Hepatocyte (in vitro differentiated cells): ENCODE measurements around the gene LSM11. TPM values are rescaled to one million over a fixed set of nuclear protein-coding genes. Genes with fewer than 3 reads are reported as not detected.

Source experiments
- DNase-seq: peaks from one replicate; pipeline ENCODE4 v3.0.0-alpha.2; 2016; ENCODE audit warnings: low spot score
- H2AFZ ChIP-seq: fragments of 200-600 bp; sonication (generic); 2 replicates; pipeline ENCODE4 v1.6.0; 2016; ENCODE audit warnings: antibody characterized with exemption, mild to moderate bottlenecking
- H3K27ac ChIP-seq: fragments of 200-600 bp; sonication (generic); 2 replicates; pipeline ENCODE4 v1.5.1; 2016; ENCODE audit warnings: mild to moderate bottlenecking
- H3K27me3 ChIP-seq: fragments of 200-600 bp; sonication (generic); 2 replicates; pipeline ENCODE4 v1.6.1; 2016
- H3K36me3 ChIP-seq: fragments of 200-600 bp; sonication (generic); replicated peaks from 2 replicates; pipeline ENCODE4 v1.5.1; 2016; ENCODE audit warnings: low read depth; ENCODE audit not compliant: insufficient read depth
- H3K4me1 ChIP-seq: fragments of 200-600 bp; sonication (generic); 2 replicates; pipeline ENCODE4 v1.5.1; 2016; ENCODE audit warnings: mild to moderate bottlenecking, moderate library complexity; ENCODE audit not compliant: insufficient read depth
- H3K4me2 ChIP-seq: fragments of 200-600 bp; sonication (generic); 2 replicates; pipeline ENCODE4 v1.6.0; 2016
- H3K4me3 ChIP-seq: fragments of 200-600 bp; sonication (generic); 2 replicates; pipeline ENCODE4 v1.5.1; 2016; ENCODE audit warnings: mild to moderate bottlenecking
- H3K79me2 ChIP-seq: fragments of 200-600 bp; sonication (generic); 2 replicates; pipeline ENCODE4 v1.6.0; 2017; ENCODE audit warnings: mild to moderate bottlenecking
- H3K9me2 ChIP-seq: fragments of 200-600 bp; sonication (generic); replicated peaks from 2 replicates; pipeline ENCODE4 v1.6.0; 2017; ENCODE audit warnings: mild to moderate bottlenecking; ENCODE audit not compliant: insufficient read depth
- H3K9me3 ChIP-seq: fragments of 200-600 bp; sonication (generic); 2 replicates; pipeline ENCODE4 v1.5.1; 2016; ENCODE audit warnings: low read depth, mild to moderate bottlenecking
- H4K20me1 ChIP-seq: fragments of 200-600 bp; sonication (generic); 2 replicates; pipeline ENCODE4 v1.6.0; 2016; ENCODE audit warnings: mild to moderate bottlenecking; ENCODE audit not compliant: insufficient read depth, poor library complexity, severe bottlenecking
- CTCF ChIP-seq: fragments of 200-600 bp; sonication (generic); IDR thresholded peaks from 2 replicates; pipeline ENCODE4 v1.5.1; 2016; ENCODE audit warnings: antibody characterized with exemption, mild to moderate bottlenecking; ENCODE audit not compliant: poor library complexity
- EZH2 ChIP-seq: fragments of 200-600 bp; sonication (generic); IDR thresholded peaks from 2 replicates; pipeline ENCODE4 v1.6.1; 2016; ENCODE audit warnings: antibody characterized with exemption, mild to moderate bottlenecking, borderline replicate concordance
- EZH2phosphoT487 ChIP-seq: fragments of 200-600 bp; sonication (generic); IDR thresholded peaks from one replicate; pipeline ENCODE4 v1.6.1; 2018; ENCODE audit warnings: antibody characterized with exemption, mild to moderate bottlenecking, low read depth, moderate library complexity; ENCODE audit not compliant: unreplicated experiment, severe bottlenecking
- WGBS: methylation state at CpG from one replicate; pipeline ENCODE4 v1.1.6; 2016; ENCODE audit warnings: low lambda C conversion rate; ENCODE audit errors: missing lambda C conversion rate; 5-methylcytosine and 5-hydroxymethylcytosine counted together
- polyA plus RNA-seq: library from polyadenylated mRNA; unstranded; fragments of >200 nt; fragmentation: Nextera tagmentation; extraction: Ambion mirVana; gene quantifications from 2 replicates; pipeline ENCODE4 v1.2.1, GENCODE V29; 2016
- small RNA-seq: library from RNA; depleted of rRNA; stranded (forward); fragments of <200 nt; gene quantifications from one replicate; pipeline ENCODE3, GENCODE V24; 2014
- total RNA-seq: library from RNA; depleted of rRNA; stranded (reverse); fragments of >200 nt; gene quantifications from 2 replicates; pipeline ENCODE4 v1.2.3, GENCODE V29; 2014

LSM11 gene
- total and polyA plus RNA-seq, 2 experiments from 2014 or later, result 2.1 to 6.4 TPM

DNA sequence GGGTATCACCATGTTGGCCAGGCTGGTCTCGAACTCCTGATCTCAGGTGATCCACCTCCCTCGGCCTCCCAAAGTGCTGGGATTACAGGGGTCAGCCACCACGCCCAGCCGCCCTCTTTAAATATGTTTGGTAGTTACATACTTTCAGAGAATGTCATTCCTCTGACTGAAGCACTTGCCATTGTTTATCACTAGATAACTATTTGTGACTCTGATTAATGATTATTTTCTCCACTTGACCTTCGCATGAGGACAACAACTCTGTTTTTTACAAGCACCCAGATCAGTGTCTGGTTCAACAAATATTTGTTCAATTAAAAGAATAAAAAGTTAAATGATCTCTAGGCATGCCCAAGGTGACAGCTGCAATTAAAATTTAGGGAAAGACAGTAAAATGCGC is 59.2 kb downstream of the LSM11 start:
- TF ChIP-seq EZH2 (no peak), EZH2phosphoT487 (no peak), CTCF (no peak)
- no peaks in the 10 kb centered on the region for H3K9me3 ChIP-seq
- no peak overlapping the region for H3K4me2 ChIP-seq
- H3K36me3 ChIP-seq, result peaks cover 6% of the 10 kb centered on the region
- H4K20me1 ChIP-seq, result no peaks in the 10 kb centered on the region
- 94% methylated on average over 6 of the region's 6 CpGs for WGBS
- no peak overlapping the region for H3K4me3 ChIP-seq
- no peak overlapping the region for H3K27ac ChIP-seq
- H2AFZ ChIP-seq, result no peak overlapping the region
- no peak for DNase-seq
- no peaks in the 10 kb centered on the region for H3K9me2 ChIP-seq
- H3K27me3 ChIP-seq, result no peaks in the 10 kb centered on the region
- no peaks in the 10 kb centered on the region for H3K79me2 ChIP-seq
- no peaks in the 10 kb centered on the region for H3K4me1 ChIP-seq

DNA sequence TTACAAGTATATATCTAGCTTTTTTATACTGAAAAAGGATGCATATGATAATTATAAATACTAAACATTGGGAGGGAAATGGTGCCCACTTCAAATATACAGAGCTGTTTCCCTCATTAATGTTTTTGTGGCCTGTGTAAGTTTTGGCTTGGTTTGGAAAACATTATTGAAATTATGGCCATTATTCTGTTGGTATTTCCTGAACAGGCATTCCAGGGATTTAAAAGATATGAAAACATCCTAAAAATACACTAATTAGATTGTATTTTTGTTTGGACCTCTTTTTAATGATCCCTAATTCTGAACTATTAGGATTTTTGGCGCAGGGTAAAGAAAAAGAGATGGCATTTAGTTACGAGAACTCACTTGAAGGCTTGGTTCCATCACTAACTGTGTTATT is 64.5 kb downstream of the LSM11 start:
- Histone ChIP-seq H2AFZ (no peak overlapping the region), H3K4me1 (no peaks in the 10 kb centered on the region), H3K79me2 (no peaks in the 10 kb centered on the region), H3K27ac (no peak overlapping the region), H3K27me3 (no peaks in the 10 kb centered on the region), H3K4me2 (no peak overlapping the region), H3K4me3 (no peak overlapping the region), H4K20me1 (no peaks in the 10 kb centered on the region), H3K9me3 (no peaks in the 10 kb centered on the region), H3K9me2 (no peaks in the 10 kb centered on the region), H3K36me3 (peaks cover 6% of the 10 kb centered on the region)
- 95% methylated on average over 2 of the region's 2 CpGs for WGBS
- no peak for DNase-seq
- no peak for TF ChIP-seq EZH2phosphoT487
- no peak for TF ChIP-seq EZH2
- no peak for TF ChIP-seq CTCF

Small RNAs within 50 kb of the gene (small RNA-seq; reads per million reads assigned to genes)
- gene AC026407.1 (not detected), gene RNU6-260P (not detected)

Other genes starting within 250 kb of the LSM11 start
- 8.0 and 8.6 TPM in 2 replicates for gene ADAM19, start 167.9 kb upstream of the LSM11 start, total RNA-seq
- gene ADAM19, start 167.9 kb upstream of the LSM11 start, polyA plus RNA-seq, result 6.0 and 6.9 TPM in 2 replicates
- not detected in 2 replicates for gene SOX30, start 91.3 kb upstream of the LSM11 start, total RNA-seq
- gene SOX30, start 91.3 kb upstream of the LSM11 start, polyA plus RNA-seq, result 0.44 TPM in 1 of 2 replicates, not detected in the other
- gene C5orf52, start 72.2 kb upstream of the LSM11 start, total RNA-seq, result not detected in 2 replicates
- not detected in 2 replicates for gene C5orf52, start 72.2 kb upstream of the LSM11 start, polyA plus RNA-seq
- gene THG1L, start 12.3 kb upstream of the LSM11 start, total RNA-seq, result 10.2 and 16.2 TPM in 2 replicates
- 7.5 and 8.8 TPM in 2 replicates for gene THG1L, start 12.3 kb upstream of the LSM11 start, polyA plus RNA-seq
- gene CLINT1, start 115.4 kb downstream of the LSM11 start, total RNA-seq, result 107 and 129 TPM in 2 replicates
- gene CLINT1, start 115.4 kb downstream of the LSM11 start, polyA plus RNA-seq, result 78.0 and 84.0 TPM in 2 replicates